PFSK-1 (cell line): ENCODE data around the gene TMEM170B.

Experiments used
- FOXP2 ChIP-seq: optimal IDR thresholded peaks from 2 replicates; pipeline ENCODE3; 2011; ENCODE audit warnings: borderline replicate concordance, control low read depth, inconsistent platforms; ENCODE audit not compliant: insufficient read depth; ENCODE audit errors: extremely low read length, extremely low read depth
- POLR2AphosphoS5 ChIP-seq: IDR thresholded peaks from 2 replicates; pipeline ENCODE4 v1.6.1; 2012; ENCODE audit warnings: low read depth, mild to moderate bottlenecking, control low read depth, low read length, moderate library complexity
- REST ChIP-seq, 2 experiments: IDR thresholded peaks; 2 replicates each; pipeline versions ENCODE4 v1.6.1 to v1.8.0; 2011 to 2012; ENCODE audit warnings: low read depth in 2 of 2, low read length in 2 of 2, control low read depth in 1 of 2, inconsistent platforms in 1 of 2, mild to moderate bottlenecking in 1 of 2, moderate library complexity in 1 of 2; ENCODE audit not compliant: insufficient read depth in 1 of 2
- SIN3A ChIP-seq: IDR thresholded peaks from 2 replicates; pipeline ENCODE4 v1.6.1; 2012; ENCODE audit warnings: mild to moderate bottlenecking, low read length, moderate library complexity, borderline replicate concordance; ENCODE audit not compliant: insufficient read depth
- TAF1 ChIP-seq: IDR thresholded peaks from 2 replicates; pipeline ENCODE4 v1.6.1; 2012; ENCODE audit warnings: low read length, control low read depth, borderline replicate concordance; ENCODE audit not compliant: insufficient read depth

TMEM170B gene

GRCh38 chr6:11631539-11631938 lies 94.0 kb downstream of the TMEM170B start:
- TF ChIP-seq POLR2AphosphoS5 (no peak), SIN3A (no peak), TAF1 (no peak), FOXP2 (no peak), REST (IDR thresholded peaks at IDR 0.05; ENCODE audit: insufficient read depth in 1 of 2, low read depth in 2 of 2, low read length in 2 of 2) (no peak)

- TF ChIP-seq POLR2AphosphoS5 (no peak), REST (IDR thresholded peaks at IDR 0.05; ENCODE audit: insufficient read depth in 1 of 2, low read depth in 2 of 2, low read length in 2 of 2) (no peak), FOXP2 (no peak), SIN3A (no peak), TAF1 (no peak)
These were observed 94.7 kb downstream of the TMEM170B start for GRCh38 chr6:11632231-11632630.

GRCh38 chr6:11632795-11633511 lies 95.4 kb downstream of the TMEM170B start:
- TF ChIP-seq REST (IDR thresholded peaks at IDR 0.05; ENCODE audit: insufficient read depth in 1 of 2, low read depth in 2 of 2, low read length in 2 of 2) (no peak), POLR2AphosphoS5 (no peak), TAF1 (no peak), SIN3A (no peak), FOXP2 (no peak)
